NCI-H2029 (cell line): ENCODE results near the gene HEPN1.

ENCODE experiments used
- DNase-seq: peaks from one replicate; lab custom pipeline; 2025; lab: John Stamatoyannopoulos, UW

HEPN1 gene

DNA sequence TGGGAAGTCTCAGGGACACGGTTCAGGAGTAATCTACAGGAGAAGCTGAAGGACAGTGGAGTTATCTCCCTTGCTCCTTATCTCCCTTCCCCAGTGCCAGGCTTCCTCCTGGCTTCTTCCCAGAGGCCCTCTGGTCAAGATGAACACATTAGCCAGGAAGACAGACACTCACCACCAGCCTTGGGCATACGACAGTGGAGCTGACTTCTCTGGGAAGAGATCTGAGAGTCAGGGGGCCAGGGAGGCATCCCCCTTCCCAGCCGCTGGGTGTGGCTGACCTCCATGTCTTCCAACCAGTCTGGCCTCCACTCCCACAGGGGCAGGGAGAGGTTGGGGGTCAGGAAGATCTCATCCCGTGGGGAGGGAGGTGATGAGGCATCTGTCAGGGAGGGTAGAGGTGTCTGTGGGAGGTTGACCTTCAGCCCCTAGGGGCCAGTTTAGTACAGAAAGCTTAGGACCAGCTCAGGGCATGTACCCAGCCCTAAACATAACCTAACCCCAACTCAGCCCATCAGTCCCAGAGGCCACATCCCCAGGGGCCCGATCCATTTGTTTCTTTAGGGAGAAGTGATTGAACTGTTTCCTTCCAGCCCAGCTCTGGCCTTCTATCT lies 34.1 kb upstream of the HEPN1 start:
- DNase-seq = no peak

DNA sequence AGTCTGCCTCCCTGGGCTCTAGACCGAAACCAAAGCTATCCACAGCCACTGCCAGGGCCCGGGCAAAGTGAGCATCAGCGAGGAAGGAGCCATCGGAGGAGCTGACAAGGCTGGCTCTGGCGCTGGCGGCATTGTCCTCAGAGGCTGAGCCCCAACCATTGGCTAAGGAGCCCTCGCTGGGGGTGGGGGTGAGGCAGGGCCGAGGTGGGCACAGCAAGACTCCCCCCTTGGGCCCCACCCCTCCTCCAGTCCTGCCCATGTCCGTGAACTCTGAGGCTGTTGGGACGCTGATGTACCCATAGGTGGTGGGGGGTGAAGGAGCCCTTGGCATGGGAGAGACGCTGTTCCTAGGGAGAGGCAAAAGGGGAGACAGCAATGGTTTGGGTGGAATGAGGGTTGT lies 32.6 kb upstream of the HEPN1 start:
- DNase-seq = no peak

DNA sequence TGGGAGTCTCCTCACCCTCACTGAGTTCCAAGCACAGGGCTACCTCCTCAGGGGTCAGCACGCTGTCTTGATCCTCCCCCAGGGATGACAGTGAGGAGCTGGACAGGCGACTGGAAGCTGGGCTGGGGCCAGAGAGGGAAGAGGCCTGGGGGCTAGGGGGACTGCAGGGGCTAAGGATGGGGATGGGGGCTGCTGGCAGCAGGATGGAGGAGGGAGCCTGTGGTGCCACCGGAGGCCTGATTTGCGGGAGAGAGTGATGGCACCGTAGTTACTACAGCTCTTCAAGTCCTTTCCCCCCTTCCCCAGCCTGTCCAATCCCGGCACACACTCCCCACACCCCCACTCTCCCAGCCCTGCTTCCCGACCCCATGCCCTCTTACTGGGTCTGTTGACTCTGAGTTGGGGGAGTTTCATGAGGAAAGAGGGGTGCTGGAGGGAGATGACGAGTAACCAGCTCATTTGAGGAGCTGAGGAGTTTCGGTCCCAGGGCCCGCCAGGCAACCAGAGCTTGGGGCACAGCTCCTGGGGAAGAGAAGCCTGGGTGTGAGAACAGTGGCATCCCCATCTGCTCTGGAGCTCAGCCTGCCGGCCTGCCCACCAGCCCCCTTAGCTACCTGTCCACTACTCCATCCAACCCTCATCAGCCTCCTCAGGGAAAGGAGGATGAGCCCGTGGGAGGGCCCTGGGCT lies 31.9 kb upstream of the HEPN1 start:
- no peak for DNase-seq

DNA sequence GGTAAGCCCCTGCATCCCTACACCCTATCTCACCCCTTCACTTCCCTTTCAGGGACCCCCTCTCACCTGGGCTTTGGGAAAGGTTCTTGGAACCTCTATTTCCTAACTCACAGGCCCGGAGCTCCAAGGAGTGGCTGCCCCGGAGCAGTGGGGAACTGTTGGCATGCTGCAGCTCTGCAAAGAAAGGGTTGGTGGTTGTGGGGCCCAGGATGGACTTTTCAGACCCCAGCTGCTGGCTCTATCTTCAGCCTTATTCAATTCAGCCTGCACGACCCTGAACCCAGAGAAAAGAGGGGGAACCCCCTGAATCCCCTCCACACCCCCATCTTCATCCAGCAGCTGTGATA lies 31.4 kb upstream of the HEPN1 start:
- DNase-seq = no peak

DNA sequence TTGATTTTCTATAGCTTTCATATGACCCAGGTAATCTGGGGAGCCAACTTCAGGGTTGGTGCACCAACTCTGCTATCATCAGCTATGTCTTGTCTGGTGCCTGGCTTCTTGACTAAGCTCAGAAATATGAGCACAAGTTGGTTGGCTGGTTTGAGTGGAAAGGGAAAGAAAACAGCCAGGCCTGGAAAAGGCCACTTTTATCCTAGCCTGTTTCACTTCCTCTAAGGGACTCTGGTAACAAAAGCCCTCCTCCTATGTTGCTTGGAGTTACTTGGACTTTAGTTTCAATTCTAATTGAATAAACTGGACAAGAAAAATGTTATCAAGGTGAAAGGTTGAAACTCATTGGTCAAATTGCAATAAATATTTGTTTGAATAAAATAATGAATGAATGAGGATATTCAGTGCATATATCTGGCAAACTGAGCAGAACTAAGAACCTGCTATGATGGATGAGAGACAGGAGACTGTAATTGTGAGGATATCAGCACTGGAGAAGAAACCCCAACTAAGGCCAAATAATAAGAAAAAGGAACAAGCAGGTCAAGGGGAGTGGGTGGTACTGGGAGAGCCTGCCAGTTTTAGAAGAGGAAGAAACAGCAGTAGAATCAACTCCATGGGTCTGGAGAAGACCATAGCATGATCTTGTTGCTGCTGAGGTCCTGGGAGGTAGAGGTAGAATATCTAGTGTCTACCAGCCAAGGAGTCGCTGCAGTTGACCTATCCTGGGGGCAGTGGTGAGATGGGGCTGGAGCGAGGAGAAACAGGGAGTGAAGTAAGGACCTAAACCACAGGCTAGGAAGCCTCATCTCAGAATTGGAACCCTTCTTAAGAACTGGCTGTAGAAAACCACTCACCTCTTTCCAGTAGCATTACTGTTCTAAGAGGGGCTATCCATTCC lies 29.6 kb upstream of the HEPN1 start:
- DNase-seq = no peak

GRCh38 chr11:124890151-124890550 lies 28.9 kb upstream of the HEPN1 start:
- no peak for DNase-seq

DNA sequence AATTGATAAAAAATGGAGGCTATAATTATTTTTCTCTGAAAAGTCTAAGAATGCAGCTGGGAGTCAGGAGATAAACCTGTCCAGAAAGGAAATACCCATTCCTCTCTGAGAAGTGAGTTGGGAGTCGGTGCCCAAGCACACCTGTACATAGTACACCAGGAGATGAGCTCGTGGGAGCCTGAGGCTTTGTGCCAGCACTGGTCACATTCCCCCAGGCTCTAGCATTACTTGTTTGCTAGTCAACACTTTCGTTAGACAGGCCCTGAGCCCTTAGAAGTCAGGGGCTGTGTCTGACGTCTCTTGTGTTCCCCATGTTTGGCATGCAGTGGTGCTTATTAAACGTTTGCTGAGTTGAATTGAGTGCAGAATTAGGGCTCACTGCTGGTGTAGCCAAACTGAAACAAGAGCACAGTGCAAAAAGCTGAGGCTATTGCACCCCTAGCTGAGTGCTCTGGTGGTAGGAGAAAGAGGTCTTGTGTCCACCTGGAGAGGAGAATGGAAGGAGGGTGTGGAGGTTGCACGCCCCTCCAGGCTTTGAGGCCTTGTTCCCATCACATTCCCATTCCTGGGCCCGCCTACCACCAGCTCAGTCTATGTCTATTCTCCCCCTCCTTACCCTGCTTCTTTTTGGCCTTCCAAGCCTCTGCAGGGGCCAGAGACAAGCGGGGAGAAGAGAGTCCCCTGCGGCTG lies 28.2 kb upstream of the HEPN1 start:
- no peak for DNase-seq

DNA sequence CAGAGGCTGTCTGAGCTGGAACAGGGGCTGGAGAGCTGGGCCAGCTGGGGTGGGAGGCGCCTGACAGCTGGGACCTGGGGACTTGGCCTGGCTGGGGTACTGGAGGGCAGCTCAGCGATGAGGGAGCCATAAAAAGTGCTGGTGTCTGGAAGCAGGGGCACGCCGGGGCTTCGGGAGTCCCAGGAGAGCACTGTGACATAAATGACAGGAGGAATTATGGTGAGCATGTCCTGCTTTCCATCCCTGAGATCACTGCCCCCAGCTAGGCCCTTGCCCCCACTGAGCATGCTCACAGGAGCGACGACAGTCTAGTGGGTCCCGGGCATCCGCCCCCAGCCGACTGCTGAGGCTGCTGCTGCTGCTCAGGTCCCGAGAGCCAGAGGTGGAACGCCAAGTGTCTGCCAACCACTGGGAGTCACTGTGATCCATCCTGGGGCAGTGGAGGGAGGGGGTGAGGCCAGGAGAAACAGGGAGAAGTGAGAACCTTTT lies 27.6 kb upstream of the HEPN1 start:
- DNase-seq = no peak

DNA sequence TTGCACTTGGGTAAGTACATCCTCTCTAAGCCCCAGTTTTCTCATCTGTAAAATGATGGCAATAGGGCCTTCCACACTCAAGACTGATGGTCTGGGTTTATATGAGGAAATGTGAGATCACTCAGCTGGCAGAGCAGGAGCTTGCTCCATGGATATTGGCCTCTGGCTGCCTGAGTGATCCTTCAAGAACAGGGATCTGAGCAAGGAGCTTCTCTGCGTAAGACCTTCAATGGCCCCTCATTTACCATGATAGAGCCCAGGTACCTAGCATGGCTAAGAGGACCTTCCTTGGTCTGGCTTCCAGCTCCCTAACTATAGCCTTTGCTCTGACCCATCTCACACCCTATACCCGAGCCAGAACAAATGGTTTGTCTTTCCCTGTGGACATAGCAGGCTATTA lies 26.9 kb upstream of the HEPN1 start:
- DNase-seq = no peak

GRCh38 chr11:124892750-124893454 lies 26.1 kb upstream of the HEPN1 start:
- no peak for DNase-seq

GRCh38 chr11:124893781-124894401 lies 25.2 kb upstream of the HEPN1 start:
- DNase-seq = no peak

- no peak for DNase-seq
These were observed 24.2 kb upstream of the HEPN1 start for GRCh38 chr11:124894606-124895430.

GRCh38 chr11:124895471-124895971 lies 23.5 kb upstream of the HEPN1 start:
- DNase-seq = no peak

DNA sequence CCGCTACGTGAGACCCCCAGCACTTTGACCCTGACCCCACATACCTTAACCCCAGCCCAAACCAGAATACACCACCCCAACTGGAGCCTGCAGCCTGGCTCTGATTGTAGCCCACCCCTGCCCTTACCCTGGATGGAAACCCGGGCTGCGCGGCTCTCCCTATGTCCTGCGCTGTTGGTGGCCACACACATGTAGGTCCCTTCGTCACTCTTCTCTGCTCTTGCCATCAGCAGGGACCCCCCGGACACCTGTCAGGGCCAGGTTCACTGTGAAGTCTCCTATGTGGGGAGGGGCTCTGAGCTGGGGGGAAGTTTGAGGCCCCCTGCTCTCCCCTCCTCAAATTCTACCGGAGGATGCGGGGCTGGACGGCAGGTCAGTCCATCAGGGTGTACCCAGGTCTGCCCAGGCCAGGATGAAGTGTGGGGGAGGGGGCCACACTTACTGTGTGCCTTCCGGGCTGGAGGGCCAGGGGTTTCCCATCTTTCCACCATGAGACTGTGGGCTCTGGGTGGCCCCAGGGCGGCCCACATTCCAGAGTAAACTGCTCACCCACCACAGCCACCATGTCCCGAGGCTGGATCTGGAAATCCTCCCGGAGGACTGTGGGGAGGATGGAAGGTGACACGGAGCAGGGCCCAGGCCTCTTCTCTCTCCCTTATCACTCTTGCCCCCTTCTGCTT lies 22.8 kb upstream of the HEPN1 start:
- no peak for DNase-seq

DNA sequence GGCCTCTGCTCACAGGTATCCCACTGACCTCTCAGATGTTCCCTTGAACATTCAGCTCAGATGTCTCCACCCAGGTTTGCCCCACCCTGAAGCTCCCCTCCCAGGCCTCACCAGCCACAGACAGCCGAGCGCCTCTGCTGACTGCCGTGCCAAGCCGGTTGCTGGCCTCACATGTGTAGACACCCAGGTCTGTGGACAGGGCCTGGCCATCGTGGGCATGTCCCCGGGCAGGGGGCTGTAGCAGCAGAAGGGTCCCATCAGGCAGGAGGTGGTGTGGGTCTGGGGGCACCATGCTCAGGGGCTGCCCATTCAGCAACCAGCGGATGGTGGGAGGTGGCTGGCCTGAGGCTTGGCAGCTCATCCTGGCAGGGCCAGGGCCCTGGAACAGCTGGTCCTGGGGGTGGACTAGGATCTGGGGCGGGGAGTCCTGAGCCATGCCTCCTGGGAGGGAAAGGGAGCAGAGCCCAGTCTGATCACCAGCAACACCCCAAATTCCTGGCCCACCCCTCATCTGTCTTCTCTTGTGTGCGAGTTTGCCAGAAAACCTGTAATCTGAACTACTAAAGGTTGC lies 22.1 kb upstream of the HEPN1 start:
- no peak for DNase-seq

GRCh38 chr11:124897674-124898262 lies 21.3 kb upstream of the HEPN1 start, which contains the start of gene ROBO4:
Gene ROBO4 (minus strand): TSS chr11:124897865. CDS start chr11:124897795, 70 bp downstream.
- no peak for DNase-seq

- DNase-seq = no peak
These were observed 20.8 kb upstream of the HEPN1 start for GRCh38 chr11:124898263-124898680.

DNA sequence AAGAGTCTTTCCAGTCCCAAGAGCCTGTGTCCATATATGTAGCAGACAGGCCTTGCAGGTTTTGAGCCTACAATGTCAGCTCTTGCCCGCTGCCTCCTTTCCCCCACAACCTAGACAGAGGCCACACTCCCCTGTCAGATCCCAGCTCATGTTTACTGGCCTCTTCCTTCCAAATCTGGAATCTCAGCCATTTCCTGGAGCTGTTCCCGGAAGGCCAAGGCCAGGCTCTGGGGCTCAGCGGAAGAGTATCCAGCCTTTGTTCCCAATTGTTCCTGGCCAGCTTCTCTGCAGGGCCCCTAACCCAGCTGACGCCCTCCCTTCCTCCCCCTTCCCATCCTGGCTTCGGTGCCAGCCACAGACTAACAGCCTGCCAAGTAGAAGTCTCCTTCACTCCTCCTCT lies 20.3 kb upstream of the HEPN1 start:
- no peak for DNase-seq
